EL (cell line): ENCODE measurements around the gene SNAI1.
"Not testable (repeated sequence)": the region's sequence is repeated elsewhere in the genome, so short reads cannot be mapped to it uniquely, and the experiment has no call there.

Source experiments
- DNase-seq: peaks from one replicate; pipeline ENCODE4 v3.0.0-alpha.2; 2016

SNAI1 gene

DNA sequence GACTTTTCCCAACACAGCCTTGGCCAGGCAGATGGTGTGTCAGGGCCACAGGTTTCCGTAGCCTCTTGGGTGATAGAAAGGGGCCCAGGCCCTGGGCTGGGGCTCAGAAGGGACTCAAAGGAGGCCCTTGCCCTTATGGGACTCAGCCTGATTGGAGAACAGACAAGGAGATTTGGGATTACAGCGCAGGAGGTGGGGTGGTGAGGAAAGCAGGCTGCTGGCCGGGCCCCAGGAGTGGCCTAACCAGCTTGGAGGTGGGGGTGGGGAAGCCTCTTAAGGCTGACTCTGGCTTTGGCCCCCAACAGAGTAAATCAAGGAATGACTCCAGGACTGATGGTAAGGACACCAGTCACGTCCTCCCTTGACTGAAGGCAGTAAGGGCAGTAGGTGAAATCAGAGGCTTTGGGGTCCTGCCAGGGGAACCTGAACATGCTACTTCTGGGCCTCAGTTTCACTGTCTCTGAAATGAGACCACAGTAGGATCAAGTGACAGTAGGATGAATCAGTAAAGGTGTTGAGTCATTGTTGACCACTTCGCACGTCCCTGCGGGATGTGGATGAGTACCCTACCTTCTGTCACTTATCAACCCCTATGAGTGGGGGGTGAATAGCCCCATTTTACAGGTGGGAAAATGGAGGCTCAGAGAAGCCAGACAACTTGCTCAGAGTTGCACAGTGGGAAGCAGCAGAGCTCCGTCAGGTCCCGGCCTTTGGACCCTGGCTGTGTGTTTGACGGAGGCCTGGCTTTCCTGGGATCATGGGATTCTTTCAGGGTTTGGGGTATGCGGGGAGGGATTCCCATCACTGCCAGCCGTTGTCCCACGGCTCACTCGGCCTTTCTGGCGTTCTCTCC lies 4.5 kb downstream of the SNAI1 start:
- no peak for DNase-seq

DNA sequence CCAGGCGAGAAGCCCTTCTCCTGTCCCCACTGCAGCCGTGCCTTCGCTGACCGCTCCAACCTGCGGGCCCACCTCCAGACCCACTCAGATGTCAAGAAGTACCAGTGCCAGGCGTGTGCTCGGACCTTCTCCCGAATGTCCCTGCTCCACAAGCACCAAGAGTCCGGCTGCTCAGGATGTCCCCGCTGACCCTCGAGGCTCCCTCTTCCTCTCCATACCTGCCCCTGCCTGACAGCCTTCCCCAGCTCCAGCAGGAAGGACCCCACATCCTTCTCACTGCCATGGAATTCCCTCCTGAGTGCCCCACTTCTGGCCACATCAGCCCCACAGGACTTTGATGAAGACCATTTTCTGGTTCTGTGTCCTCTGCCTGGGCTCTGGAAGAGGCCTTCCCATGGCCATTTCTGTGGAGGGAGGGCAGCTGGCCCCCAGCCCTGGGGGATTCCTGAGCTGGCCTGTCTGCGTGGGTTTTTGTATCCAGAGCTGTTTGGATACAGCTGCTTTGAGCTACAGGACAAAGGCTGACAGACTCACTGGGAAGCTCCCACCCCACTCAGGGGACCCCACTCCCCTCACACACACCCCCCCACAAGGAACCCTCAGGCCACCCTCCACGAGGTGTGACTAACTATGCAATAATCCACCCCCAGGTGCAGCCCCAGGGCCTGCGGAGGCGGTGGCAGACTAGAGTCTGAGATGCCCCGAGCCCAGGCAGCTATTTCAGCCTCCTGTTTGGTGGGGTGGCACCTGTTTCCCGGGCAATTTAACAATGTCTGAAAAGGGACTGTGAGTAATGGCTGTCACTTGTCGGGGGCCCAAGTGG lies 5.3 kb downstream of the SNAI1 start:
- peak; percentile 36 for DNase-seq

DNA sequence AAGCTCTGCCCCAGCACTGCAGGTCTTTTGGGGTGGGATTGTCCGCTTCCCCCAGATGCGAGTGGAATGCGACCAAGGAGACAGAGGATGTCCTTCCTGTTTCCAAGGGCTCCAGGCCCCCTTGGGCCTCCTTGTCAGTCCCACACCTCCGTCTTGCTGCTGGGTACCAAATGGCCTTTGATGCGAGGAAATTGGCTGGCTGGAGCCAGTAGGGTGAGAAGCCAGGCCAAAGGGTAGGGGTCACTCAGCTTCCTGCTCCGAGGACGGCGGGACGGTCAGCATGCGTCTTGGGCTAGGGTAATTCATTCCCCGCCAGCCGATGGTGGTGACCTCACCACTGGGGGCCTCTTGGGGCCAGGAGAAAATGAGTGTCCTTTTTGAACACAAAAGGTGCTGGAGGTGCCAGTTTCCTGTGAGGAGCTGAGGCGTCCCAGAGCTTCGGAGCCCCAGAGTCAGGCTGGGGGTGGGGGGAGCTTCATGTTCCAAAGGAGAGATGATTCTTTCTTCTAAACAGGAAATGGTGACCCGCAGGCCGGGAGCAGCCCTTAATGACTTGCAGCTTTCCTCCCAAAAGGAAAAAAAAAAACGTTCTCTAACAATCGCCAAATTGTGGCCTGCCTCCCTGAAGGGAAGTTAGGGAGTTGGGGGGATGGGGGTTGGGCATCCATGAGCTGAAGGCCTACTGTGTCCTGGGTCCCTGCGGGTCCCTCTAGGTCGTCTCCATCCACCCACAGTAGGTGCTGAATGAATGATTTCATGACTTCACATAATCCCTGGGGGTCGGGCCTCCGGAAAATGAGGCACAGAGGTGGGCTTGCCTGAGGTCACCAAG lies 6.7 kb downstream of the SNAI1 start:
- DNase-seq, result peak; percentile 85

DNA sequence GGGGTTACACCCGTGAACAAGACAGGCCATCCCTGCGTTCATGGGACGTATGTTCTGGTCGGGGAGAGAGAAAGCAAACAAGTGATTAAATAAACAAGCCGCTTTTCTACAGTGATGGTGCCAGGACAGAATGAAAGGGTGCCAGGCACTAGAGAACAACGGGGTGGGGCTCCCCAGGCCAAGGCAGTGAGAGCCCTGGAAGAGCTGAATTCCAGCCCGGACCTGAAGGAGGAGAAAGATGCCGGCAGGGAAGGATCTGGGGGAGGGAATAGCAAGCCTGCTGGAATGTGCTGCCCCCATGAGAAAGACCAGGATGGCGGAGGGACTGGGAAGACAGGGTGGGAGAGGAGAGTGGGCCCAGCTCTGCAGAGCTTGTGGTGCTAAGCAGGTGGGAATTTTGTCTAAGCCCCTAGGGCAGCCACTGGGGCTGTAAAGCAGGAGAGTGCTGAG lies 7.5 kb downstream of the SNAI1 start:
- DNase-seq, result no peak

DNA sequence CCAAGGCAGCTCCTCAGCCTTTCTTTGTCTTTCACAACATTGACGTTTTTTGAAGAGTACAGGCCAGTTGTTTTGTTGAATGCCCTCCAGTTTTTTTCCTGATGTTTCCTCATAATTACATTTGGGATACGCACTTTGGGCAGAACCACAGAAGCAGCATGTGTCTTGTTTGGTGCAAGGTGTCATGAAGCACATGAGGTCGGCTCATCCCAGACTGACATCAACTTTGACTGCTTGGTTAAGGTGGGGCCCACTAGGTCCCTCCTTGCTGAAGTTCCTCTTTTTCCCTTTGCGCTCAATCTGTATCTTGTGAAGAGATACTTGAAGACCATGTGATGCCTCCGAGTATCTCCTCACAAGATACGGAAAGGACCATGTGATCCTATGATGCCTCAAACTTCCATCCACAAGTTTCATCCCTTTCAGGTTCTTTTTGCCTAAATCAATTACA lies 10.5 kb downstream of the SNAI1 start:
- no peak for DNase-seq

DNA sequence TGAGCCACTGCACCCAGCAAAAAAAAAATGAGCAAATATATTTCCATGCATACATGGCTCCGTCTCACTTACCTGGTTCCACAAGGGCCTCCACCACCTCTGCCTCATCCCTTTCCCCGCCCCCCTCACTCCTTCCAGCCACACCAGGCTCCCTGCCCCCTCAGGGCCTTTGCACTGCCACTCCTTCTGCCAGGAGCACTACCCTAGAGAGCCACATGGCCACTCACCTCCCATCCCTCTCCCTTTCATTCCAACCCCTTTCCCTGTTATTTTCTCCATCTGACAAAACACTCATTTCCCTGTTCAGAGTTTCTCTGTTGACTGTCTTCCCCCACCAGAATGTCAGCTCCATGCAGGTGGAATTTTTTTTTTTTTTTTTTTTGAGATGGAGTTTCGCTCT lies 12.8 kb downstream of the SNAI1 start:
- no peak for DNase-seq

DNA sequence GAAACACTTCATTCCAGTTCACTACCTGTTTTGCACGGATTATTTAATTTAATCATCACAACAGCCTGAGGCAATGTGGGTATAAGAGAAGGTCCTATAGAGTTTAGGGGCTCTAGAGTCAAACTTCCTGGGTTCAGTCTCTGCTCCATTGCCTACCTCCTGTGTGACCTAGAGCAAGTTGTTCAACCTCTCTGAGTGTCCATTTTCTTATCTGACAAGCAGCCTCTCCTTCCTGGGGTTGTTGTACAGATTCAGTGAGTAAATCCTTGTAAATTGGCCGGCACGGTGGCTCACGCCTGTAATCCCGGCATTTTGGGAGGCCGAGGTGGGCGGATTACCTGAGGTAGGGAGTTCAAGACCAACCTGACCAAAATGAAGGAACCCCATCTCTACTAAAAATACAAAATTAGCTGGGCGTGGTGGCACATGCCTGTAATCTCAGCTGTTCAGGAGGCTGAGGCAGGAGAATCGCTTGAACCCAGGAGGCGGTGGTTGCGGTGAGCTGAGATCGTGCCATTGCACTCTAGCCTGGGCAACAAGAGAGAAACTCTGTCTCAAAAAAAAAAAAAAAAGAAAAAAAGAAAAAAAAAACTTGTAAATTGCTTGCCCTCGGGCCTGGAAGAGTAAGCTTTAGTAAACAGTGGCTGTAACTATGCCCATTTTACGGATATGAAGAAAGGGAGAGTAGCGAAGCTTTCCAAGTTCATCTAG lies 15.9 kb downstream of the SNAI1 start:
- DNase-seq, result not testable (repeated sequence)

DNA sequence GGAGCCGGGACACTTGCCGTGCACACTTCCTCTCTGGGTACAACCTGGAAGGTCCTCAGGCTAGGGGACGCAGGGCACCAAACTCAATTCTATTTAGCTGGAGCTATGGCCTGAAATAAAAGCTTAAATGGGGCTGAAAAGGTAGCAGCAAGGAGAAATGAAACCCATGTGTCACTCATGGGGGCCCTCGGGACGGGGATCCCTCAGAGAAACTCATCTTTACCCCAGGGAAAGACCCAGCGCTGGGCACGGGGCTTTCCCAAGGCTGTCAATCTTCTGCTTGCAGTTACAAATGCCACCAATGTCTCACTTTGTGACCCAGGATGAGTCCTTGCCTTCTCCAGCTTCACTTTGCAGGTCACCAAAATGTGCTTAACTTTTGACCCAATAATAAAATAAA lies 16.5 kb downstream of the SNAI1 start:
- no peak for DNase-seq

DNA sequence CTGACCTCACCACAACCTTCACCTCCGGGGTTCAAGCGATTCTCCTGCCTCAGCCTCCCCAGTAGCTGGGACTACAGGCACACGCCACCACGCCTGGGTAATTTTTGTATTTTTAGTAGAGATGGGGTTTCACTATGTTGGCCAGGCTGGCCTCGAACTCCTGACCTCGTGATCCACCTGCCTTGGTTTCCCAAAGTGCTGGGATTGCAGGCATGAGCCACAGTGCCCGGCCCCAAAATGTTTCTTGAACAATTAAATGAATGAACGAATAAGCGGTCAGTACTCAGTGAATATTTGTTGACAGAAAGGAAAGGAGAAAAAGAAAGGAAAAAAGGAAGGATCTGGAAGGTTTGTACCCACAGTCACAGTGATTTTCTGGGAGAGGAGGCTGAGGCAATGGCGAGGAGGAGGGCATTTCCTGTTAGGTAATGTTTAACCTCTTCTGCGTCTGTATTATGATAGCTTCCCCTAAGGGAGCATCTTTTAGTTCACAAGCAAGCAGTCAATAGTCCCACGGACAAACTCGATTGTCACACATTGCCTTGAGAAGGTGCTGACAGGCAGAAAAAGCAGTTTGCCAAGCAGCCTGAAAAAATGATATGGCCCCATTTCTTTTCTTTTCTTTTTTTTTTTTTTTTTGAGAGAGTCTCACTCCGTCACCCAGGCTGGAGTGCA lies 17.9 kb downstream of the SNAI1 start:
- DNase-seq, result not testable (repeated sequence)

DNA sequence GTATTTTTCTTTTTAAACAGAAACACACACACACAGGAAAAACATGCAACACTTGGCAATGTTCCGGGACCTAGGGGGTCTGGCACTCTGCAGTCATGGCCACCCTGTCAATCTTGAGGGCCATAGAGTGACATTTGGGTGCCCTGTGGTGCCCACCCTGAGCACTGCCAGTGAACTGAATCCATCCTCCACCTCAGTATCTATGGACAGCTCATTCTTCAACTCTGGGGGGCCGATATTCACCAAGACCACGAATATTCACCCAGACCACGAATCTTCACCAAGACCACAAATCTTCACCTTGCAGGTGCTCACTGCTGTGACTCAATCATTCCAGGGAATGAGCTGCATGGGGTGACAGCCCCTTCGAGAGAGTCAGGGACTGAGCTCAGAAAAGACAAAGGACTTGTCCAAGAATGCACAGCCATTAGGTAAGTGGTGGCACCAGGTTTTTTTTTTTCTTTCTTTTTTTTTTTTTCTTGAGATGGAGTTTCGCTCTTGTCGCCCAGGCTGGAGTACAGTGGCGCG lies 19.1 kb downstream of the SNAI1 start:
- no peak for DNase-seq

DNA sequence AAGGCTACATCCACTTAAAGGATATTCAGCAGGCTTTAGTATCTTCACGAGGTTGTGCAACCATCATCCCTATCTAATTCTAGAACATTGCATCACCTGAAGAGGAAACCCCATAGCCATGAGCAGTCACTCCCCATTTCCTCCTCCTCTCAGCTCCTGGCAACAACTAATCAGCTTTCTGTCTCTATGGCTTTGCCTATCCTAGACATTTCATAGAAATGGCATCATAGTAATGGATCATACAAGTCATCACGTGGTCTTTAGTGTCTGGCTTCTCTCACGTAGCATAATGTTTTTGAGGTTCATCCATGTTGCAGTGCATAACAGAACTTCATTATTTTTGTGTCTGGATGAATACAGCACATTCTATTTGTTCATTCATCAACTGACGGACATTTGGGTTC lies 20.5 kb downstream of the SNAI1 start:
- peak; percentile 65 for DNase-seq

DNA sequence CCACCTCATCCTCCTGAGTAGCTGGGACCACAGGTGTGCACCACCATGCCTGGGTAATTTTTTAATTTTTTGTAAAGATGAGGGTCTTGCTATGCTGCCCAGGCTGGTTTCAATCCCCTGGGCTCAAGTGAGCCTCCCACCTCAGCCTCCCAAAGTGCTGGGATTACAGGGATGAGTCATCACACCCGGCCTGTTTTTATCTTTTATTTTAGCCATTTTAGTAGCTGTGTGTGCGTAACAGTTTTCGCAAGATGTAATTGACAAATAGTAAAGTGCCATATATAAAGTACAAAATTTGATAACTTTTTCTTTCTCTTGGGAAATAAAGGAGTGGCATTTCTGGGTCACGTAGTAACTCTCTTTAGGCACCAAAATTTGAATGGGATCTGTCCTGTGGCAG lies 21.4 kb downstream of the SNAI1 start:
- DNase-seq, result no peak

DNA sequence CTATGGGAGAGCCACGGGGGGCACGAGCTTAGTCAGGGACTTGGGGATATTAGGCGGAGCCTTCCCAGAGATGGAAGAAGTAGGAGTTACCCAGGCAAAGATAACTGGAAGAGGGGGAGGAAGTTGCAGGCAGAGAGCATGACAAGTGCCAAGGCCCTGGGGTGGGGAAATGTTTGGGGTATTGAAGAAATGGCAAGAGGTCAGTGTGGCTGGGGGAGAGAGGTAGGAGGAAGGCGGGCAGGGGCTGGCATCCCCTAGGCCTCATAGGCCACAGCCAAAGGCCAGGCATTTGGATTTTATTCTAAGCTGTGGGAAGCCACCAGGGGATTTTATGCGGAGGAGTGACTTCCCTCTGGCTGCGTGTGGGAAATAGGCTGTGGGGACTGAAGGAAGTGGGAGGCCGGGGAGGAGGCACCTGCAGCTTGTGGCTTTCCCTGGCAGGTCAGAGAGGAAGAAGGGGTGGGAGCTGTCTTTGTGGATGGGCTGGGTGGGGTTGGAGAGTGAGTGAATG lies 22.7 kb downstream of the SNAI1 start:
- DNase-seq, result no peak

DNA sequence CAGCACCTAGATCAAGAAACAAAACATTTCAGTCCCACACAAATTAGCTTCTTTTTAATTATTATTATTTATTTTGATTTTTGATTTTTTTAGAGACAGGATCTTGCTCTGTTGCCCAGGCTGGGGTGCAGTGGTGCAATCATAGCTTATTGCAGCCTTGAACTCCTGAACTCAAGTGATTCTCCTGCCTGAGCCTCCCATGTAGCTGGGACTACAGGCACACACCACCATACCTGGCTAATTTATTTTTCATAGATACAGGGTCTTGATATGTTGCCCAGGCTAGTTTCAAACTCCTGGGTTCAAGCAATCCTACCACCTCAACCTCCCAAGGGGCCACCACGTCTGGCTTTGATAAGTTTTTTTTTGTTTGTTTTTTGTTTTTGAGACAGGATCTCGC lies 24.6 kb downstream of the SNAI1 start:
- DNase-seq, result no peak

DNA sequence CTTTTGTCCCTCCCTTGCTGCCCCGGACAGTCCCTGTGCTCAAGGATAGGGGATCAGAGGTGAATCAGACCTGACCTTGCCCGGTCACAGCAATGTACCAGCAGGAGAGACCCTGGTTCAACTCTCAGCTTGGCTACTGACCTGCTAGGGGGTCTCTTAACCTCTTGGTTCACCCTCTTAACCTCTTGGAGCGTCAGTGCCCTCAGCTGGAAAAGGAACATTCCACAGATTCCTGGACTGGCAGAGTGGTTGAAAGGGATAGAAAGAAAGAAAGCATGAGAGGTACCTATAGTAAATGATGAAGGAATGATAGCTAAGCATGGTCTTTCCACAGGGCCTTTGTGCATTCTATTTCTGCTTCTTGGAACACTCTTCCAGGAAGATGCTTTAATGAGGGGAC lies 25.2 kb downstream of the SNAI1 start:
- DNase-seq, result no peak

DNA sequence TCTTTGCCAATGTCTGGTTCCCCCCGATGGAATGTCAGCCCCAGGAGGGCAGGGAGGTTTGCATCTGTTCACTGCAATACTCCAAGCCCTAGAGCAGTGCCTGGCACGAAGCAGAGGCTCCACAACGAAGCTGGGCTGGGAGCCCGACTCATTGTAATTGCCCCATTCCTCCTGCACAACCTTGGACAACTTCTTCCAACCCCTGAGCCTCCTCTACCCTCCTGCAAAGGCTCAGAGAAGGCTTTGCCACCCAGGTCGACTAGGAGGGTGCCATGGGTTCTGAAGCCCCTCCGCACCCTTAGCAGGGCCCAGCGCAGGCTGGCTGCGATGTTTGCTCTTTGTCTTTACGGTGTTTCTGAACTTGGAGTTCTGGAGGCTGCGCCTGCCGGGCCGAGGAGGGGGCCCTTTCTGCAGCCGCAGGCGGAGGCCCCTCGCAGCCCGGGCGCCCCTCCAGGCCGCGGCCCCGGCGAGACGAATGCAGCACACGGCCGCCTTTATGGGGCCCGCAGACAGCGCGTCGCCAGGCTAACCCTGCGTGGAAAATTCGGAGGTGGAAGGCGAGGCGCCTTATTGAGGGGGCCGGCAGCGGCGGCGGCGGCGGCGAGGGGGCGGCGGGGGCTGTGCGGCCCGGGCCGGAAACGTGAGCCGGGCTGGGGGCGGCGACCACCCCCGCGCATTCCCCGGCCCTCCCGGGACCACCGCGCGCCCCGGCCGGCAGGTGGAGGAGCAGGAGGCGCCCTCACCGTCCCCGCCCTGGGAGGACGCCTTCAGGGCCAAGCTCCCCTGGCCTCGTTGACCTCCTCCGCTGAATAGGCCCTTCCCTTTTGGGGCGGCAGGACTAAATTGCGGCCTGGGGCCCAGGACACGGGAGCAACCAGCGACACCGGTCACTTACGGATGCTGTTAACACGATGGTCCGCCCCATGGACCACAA lies 27.0 kb downstream of the SNAI1 start:
- DNase-seq, result no peak

DNA sequence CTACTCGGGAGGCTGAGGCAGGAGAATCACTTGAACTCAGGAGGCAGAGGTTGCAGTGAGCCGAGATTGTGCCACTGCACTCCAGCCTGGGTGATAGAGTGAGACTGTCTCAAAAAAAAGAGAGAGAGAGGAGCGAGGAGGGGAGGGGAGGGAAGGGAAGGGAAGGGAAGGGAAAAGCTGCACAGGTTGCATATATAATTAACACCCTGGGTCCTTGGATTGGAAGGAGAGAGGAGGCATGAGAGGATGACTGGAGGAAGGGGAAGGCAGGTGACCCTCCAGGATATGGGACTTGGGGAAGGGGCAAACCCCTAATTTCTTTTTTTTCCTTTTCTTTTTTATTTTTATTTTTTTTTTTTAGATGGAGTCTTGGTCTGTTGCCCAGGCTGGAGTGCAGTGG lies 28.8 kb downstream of the SNAI1 start:
- DNase-seq, result not testable (repeated sequence)

DNA sequence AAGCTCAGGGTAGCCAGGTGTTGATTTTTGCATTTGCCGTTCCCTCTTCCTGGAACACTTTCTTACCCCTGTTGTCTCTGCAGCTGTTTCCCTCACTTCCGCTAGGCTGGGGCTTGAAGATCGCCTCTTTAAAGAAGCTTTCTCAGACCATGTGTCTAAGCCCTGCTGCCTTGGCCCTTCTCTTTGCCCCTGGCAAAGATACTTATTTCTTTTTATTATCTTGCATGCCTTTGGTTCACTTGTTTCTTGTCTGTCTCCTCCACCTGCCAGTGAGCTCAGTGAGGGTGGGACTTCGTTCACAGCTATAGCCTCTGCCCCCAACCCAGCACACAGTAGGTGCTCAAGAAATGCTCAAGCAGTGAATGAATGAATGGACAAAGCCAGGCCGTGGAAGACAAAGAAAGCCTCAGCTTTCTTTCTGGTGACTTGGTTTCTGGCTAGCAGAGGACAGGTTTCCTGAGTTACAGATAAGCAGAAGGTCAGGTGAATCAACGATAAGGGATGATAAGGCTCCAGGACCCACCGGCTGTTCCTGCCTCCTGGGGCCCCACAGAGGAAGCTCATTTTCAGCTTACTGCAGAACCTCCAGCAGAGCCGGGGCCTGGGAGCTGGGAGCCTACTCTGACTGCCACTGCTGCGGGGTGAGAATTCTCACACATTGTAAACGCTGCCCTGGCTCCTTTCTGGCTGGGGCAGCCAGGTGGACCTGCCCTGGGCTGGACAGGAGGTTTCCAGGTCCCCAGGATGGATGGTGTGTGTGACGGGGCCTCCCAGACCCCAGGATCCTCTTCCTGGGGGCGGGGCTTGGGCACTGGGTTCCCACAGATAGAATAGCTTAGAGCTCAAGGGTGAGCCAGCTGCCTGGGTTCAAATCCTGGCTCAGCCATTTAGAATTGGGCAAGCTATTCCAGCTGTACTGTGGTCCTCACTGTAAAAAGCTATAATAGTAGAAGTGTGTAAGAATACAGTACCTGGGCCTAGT lies 29.8 kb downstream of the SNAI1 start:
- no peak for DNase-seq

DNA sequence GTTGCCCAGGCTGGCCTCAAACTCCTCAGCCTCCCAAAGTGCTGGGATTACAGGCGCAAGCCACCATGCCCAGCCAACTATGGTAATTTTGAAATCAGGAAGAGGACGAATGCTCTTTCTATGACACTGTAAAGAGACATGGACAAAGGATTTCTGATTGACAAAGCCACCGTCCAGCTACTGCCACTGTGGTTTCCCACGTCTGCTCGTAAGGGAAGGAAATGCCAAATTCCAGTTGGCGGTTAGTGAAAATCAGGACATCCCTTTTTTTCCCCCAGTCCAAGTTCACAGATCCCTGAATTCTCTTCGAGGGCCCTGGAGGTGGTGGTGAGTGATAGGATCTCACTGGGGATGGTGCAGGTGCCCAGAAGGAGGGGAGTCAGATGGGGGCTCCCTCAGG lies 31.2 kb downstream of the SNAI1 start:
- no peak for DNase-seq
